Hepatocyte (in vitro differentiated cells): ENCODE measurements around the gene CCR9. TPM values are rescaled to one million over a fixed set of nuclear protein-coding genes. Genes with fewer than 3 reads are reported as not detected.

Experiments
- DNase-seq: peaks from one replicate; pipeline ENCODE4 v3.0.0-alpha.2; 2016; ENCODE audit warnings: low spot score
- H2AFZ ChIP-seq: fragments of 200-600 bp; sonication (generic); 2 replicates; pipeline ENCODE4 v1.6.0; 2016; ENCODE audit warnings: antibody characterized with exemption, mild to moderate bottlenecking
- H3K27ac ChIP-seq: fragments of 200-600 bp; sonication (generic); 2 replicates; pipeline ENCODE4 v1.5.1; 2016; ENCODE audit warnings: mild to moderate bottlenecking
- H3K27me3 ChIP-seq: fragments of 200-600 bp; sonication (generic); 2 replicates; pipeline ENCODE4 v1.6.1; 2016
- H3K36me3 ChIP-seq: fragments of 200-600 bp; sonication (generic); replicated peaks from 2 replicates; pipeline ENCODE4 v1.5.1; 2016; ENCODE audit warnings: low read depth; ENCODE audit not compliant: insufficient read depth
- H3K4me1 ChIP-seq: fragments of 200-600 bp; sonication (generic); 2 replicates; pipeline ENCODE4 v1.5.1; 2016; ENCODE audit warnings: mild to moderate bottlenecking, moderate library complexity; ENCODE audit not compliant: insufficient read depth
- H3K4me2 ChIP-seq: fragments of 200-600 bp; sonication (generic); 2 replicates; pipeline ENCODE4 v1.6.0; 2016
- H3K4me3 ChIP-seq: fragments of 200-600 bp; sonication (generic); 2 replicates; pipeline ENCODE4 v1.5.1; 2016; ENCODE audit warnings: mild to moderate bottlenecking
- H3K79me2 ChIP-seq: fragments of 200-600 bp; sonication (generic); 2 replicates; pipeline ENCODE4 v1.6.0; 2017; ENCODE audit warnings: mild to moderate bottlenecking
- H3K9me2 ChIP-seq: fragments of 200-600 bp; sonication (generic); replicated peaks from 2 replicates; pipeline ENCODE4 v1.6.0; 2017; ENCODE audit warnings: mild to moderate bottlenecking; ENCODE audit not compliant: insufficient read depth
- H3K9me3 ChIP-seq: fragments of 200-600 bp; sonication (generic); 2 replicates; pipeline ENCODE4 v1.5.1; 2016; ENCODE audit warnings: low read depth, mild to moderate bottlenecking
- H4K20me1 ChIP-seq: fragments of 200-600 bp; sonication (generic); 2 replicates; pipeline ENCODE4 v1.6.0; 2016; ENCODE audit warnings: mild to moderate bottlenecking; ENCODE audit not compliant: insufficient read depth, poor library complexity, severe bottlenecking
- CTCF ChIP-seq: fragments of 200-600 bp; sonication (generic); IDR thresholded peaks from 2 replicates; pipeline ENCODE4 v1.5.1; 2016; ENCODE audit warnings: antibody characterized with exemption, mild to moderate bottlenecking; ENCODE audit not compliant: poor library complexity
- EZH2 ChIP-seq: fragments of 200-600 bp; sonication (generic); IDR thresholded peaks from 2 replicates; pipeline ENCODE4 v1.6.1; 2016; ENCODE audit warnings: antibody characterized with exemption, mild to moderate bottlenecking, borderline replicate concordance
- EZH2phosphoT487 ChIP-seq: fragments of 200-600 bp; sonication (generic); IDR thresholded peaks from one replicate; pipeline ENCODE4 v1.6.1; 2018; ENCODE audit warnings: antibody characterized with exemption, mild to moderate bottlenecking, low read depth, moderate library complexity; ENCODE audit not compliant: unreplicated experiment, severe bottlenecking
- WGBS: methylation state at CpG from one replicate; pipeline ENCODE4 v1.1.6; 2016; ENCODE audit warnings: low lambda C conversion rate; ENCODE audit errors: missing lambda C conversion rate; 5-methylcytosine and 5-hydroxymethylcytosine counted together
- polyA plus RNA-seq: library from polyadenylated mRNA; unstranded; fragments of >200 nt; fragmentation: Nextera tagmentation; extraction: Ambion mirVana; gene quantifications from 2 replicates; pipeline ENCODE4 v1.2.1, GENCODE V29; 2016
- total RNA-seq: library from RNA; depleted of rRNA; stranded (reverse); fragments of >200 nt; gene quantifications from 2 replicates; pipeline ENCODE4 v1.2.3, GENCODE V29; 2014

The CCR9 gene
- total and polyA plus RNA-seq, 2 experiments from 2014 or later = 0.20 TPM; not detected in 1

GRCh38 chr3:45946875-45947274 lies 60.5 kb downstream of the CCR9 start:
- no peaks in the 10 kb centered on the region for H3K79me2 ChIP-seq
- no peak overlapping the region for H3K27ac ChIP-seq
- no peaks in the 10 kb centered on the region for H3K27me3 ChIP-seq
- TF ChIP-seq CTCF = no peak
- TF ChIP-seq EZH2 = no peak
- no peak for TF ChIP-seq EZH2phosphoT487
- H4K20me1 ChIP-seq = no peaks in the 10 kb centered on the region
- no peak overlapping the region for H3K4me3 ChIP-seq
- no peak overlapping the region for H3K4me2 ChIP-seq
- no peak overlapping the region for H2AFZ ChIP-seq
- no peak for DNase-seq
- no peaks in the 10 kb centered on the region for H3K9me3 ChIP-seq
- WGBS = 95% methylated on average over 3 of the region's 3 CpGs
- H3K4me1 ChIP-seq = peaks cover 15% of the 10 kb centered on the region
- peaks cover 3% of the 10 kb centered on the region for H3K36me3 ChIP-seq
- H3K9me2 ChIP-seq = no peaks in the 10 kb centered on the region

- DNase-seq = no peak
Observed at GRCh38 chr3:45947361-45947760, 61.0 kb downstream of the CCR9 start.

GRCh38 chr3:45948311-45948781 lies 62.0 kb downstream of the CCR9 start:
- Histone ChIP-seq H3K4me3 (no peak overlapping the region), H3K27ac (peak overlapping the region; percentile 27), H3K4me1 (peaks cover 14% of the 10 kb centered on the region), H3K9me2 (no peaks in the 10 kb centered on the region), H2AFZ (no peak overlapping the region), H3K36me3 (peaks cover 3% of the 10 kb centered on the region), H3K4me2 (no peak overlapping the region), H3K79me2 (no peaks in the 10 kb centered on the region), H4K20me1 (no peaks in the 10 kb centered on the region), H3K9me3 (no peaks in the 10 kb centered on the region), H3K27me3 (no peaks in the 10 kb centered on the region)
- DNase-seq = no peak
- TF ChIP-seq CTCF = no peak
- TF ChIP-seq EZH2phosphoT487 = no peak
- TF ChIP-seq EZH2 = no peak
- WGBS = 67% methylated on average over 6 of the region's 6 CpGs

More at GRCh38 chr3:45947361-45947760, 61.0 kb downstream of the CCR9 start:
- Histone ChIP-seq H2AFZ (no peak overlapping the region), H4K20me1 (no peaks in the 10 kb centered on the region), H3K4me2 (no peak overlapping the region), H3K79me2 (no peaks in the 10 kb centered on the region), H3K36me3 (peaks cover 3% of the 10 kb centered on the region), H3K27ac (no peak overlapping the region), H3K4me1 (peaks cover 15% of the 10 kb centered on the region), H3K9me3 (no peaks in the 10 kb centered on the region), H3K4me3 (no peak overlapping the region), H3K27me3 (no peaks in the 10 kb centered on the region), H3K9me2 (no peaks in the 10 kb centered on the region)
- TF ChIP-seq CTCF (no peak), EZH2 (no peak), EZH2phosphoT487 (no peak)
- WGBS = 96% methylated on average over 3 of the region's 3 CpGs

GRCh38 chr3:45948881-45949280 lies 62.5 kb downstream of the CCR9 start:
- no peak for DNase-seq
- TF ChIP-seq CTCF (no peak), EZH2phosphoT487 (no peak), EZH2 (no peak)
- peaks cover 3% of the 10 kb centered on the region for H3K36me3 ChIP-seq
- 95% methylated on average over 6 of the region's 6 CpGs for WGBS
- no peaks in the 10 kb centered on the region for H4K20me1 ChIP-seq
- H3K9me2 ChIP-seq = no peaks in the 10 kb centered on the region
- no peaks in the 10 kb centered on the region for H3K79me2 ChIP-seq
- peaks cover 8% of the 10 kb centered on the region for H3K4me1 ChIP-seq
- no peaks in the 10 kb centered on the region for H3K9me3 ChIP-seq
- H3K27me3 ChIP-seq = no peaks in the 10 kb centered on the region
- no peak overlapping the region for H3K4me2 ChIP-seq
- no peak overlapping the region for H3K4me3 ChIP-seq
- H2AFZ ChIP-seq = no peak overlapping the region
- peak overlapping the region; percentile 27 for H3K27ac ChIP-seq
